HepG2 (cell line): ENCODE data around the gene RBM34. TPM values are rescaled to one million over a fixed set of nuclear protein-coding genes. Genes with fewer than 3 reads are reported as not detected.

Experiments
- ATAC-seq: fragments of 200-7000 bp; cut with Tn5 transposase; 3 replicates; pipeline ENCODE4 v1.9.1; 2020; ENCODE audit warnings: mild to moderate bottlenecking, moderate library complexity
- BruUV-seq: library from RNA; stranded (reverse); fragments of 400-500 nt; replicated peaks from 2 replicates; lab custom pipeline; 2021; lab: Mats Ljungman, UMichigan
- CTCF ChIA-PET: fragments of 300-600 bp; formaldehyde crosslinking; extraction: SDS; loops from one replicate; lab custom pipeline; 2021; ENCODE audit warnings: low total read pairs, inconsistent platforms, low intra/inter-chr PET ratio; lab: Yijun Ruan, JAX
- POLR2A ChIA-PET: fragments of 350-600 bp; sonication (Branson Sonifier 250); formaldehyde crosslinking; loops from one replicate; lab custom pipeline; 2020; ENCODE audit warnings: antibody characterized with exemption, inconsistent platforms; lab: Yijun Ruan, JAX
- DNase-seq: peaks from one replicate; pipeline ENCODE4 v3.0.0-alpha.2; 2015; ENCODE audit warnings: low spot score
- FAIRE-seq: peaks from 3 replicates; lab custom pipeline; 2011; peaks lifted over from hg19 to GRCh38; lab: Jason Lieb, UNC
- H2AFZ ChIP-seq: one replicate; pipeline ENCODE4 v1.6.1; 2011; ENCODE audit warnings: low read length, inconsistent platforms
- H3K27ac ChIP-seq: fragments of 300-600 bp; 3 replicates; pipeline ENCODE4 v1.8.0; 2011; ENCODE audit warnings: mixed run types, mild to moderate bottlenecking, mixed read lengths, low read length, inconsistent platforms; ENCODE audit not compliant: insufficient read depth; ENCODE audit errors: extremely low read length
- H3K27me3 ChIP-seq, 2 experiments: fragments of 200-600 bp in 1 of 2; 2 replicates in 1 of 2; 3 replicates in 1 of 2; pipeline versions ENCODE4 v1.6.0 to v1.8.0; 2011; ENCODE audit warnings: low read length in 2 of 2, mild to moderate bottlenecking in 2 of 2, moderate library complexity in 2 of 2, inconsistent platforms in 1 of 2; ENCODE audit not compliant: insufficient read depth in 2 of 2, control insufficient read depth in 1 of 2
- H3K36me3 ChIP-seq, 2 experiments: fragments of 200-600 bp in 1 of 2; replicated peaks in 1 of 2; 2 replicates in 1 of 2; 3 replicates in 1 of 2; pipeline versions ENCODE4 v1.5.1 to v1.8.0; 2011; ENCODE audit warnings: low read length in 2 of 2, inconsistent platforms in 1 of 2; ENCODE audit not compliant: insufficient read depth in 2 of 2, control insufficient read depth in 1 of 2
- H3K4me1 ChIP-seq: 2 replicates; pipeline ENCODE4 v1.5.1; 2012; ENCODE audit warnings: low read length, inconsistent platforms; ENCODE audit not compliant: insufficient read depth
- H3K4me2 ChIP-seq: 2 replicates; pipeline ENCODE4 v1.6.0; 2011; ENCODE audit warnings: low read depth, low read length, inconsistent platforms
- H3K4me3 ChIP-seq, 3 experiments: fragments of 200-600 bp in 1 of 3; sonication (generic), shearing (Covaris generic) in 1 of 3; replicated peaks in 1 of 3; 2 replicates each; pipeline ENCODE4 v1.5.1; 2011 to 2016; ENCODE audit warnings: low read length in 3 of 3, inconsistent platforms in 2 of 3, low read depth in 2 of 3, mild to moderate bottlenecking in 2 of 3, control low read depth in 1 of 3, mixed read lengths in 1 of 3; ENCODE audit not compliant: insufficient read depth in 1 of 3
- H3K79me2 ChIP-seq: one replicate; pipeline ENCODE4 v1.6.1; 2011; ENCODE audit warnings: low read length, inconsistent platforms; ENCODE audit not compliant: insufficient read depth
- H3K9ac ChIP-seq: 2 replicates; pipeline ENCODE4 v1.6.0; 2011; ENCODE audit warnings: mild to moderate bottlenecking, low read depth, low read length, inconsistent platforms; ENCODE audit not compliant: insufficient read depth
- H3K9me3 ChIP-seq: 2 replicates; pipeline ENCODE4 v1.5.1; 2012; ENCODE audit warnings: mild to moderate bottlenecking, low read length
- H4K20me1 ChIP-seq: 2 replicates; pipeline ENCODE4 v1.6.0; 2011; ENCODE audit warnings: inconsistent platforms, mild to moderate bottlenecking, low read length, moderate library complexity; ENCODE audit not compliant: insufficient read depth
- GTF3A ChIP-seq: sonication (generic); formaldehyde crosslinking; conservative IDR thresholded peaks from 2 replicates; pipeline ENCODE4 v1.4.0; 2020; ENCODE audit warnings: mild to moderate bottlenecking, missing genetic modification reagents
- SNAPC2 ChIP-seq: sonication (generic); formaldehyde crosslinking; IDR thresholded peaks from 2 replicates; pipeline ENCODE4 v1.8.1; 2022; ENCODE audit warnings: mild to moderate bottlenecking, missing genetic modification reagents
- ZBTB21 ChIP-seq: sonication (generic); formaldehyde crosslinking; IDR thresholded peaks from 2 replicates; pipeline ENCODE4 v1.4.0; 2020; ENCODE audit warnings: missing genetic modification reagents
- ZNF496 ChIP-seq: sonication (generic); formaldehyde crosslinking; IDR thresholded peaks from 2 replicates; pipeline ENCODE4 v1.8.1; 2023; ENCODE audit warnings: mild to moderate bottlenecking, moderate library complexity, missing genetic modification reagents; ENCODE audit not compliant: insufficient replicate concordance
- ZNF562 ChIP-seq: sonication (generic); formaldehyde crosslinking; IDR thresholded peaks from 2 replicates; pipeline ENCODE4 v1.8.0; 2022; ENCODE audit warnings: missing genetic modification reagents, borderline replicate concordance
- ZNF605 ChIP-seq: sonication (generic); formaldehyde crosslinking; IDR thresholded peaks from 2 replicates; pipeline ENCODE4 v1.8.0; 2022; ENCODE audit warnings: mild to moderate bottlenecking, missing genetic modification reagents
- ZNF614 ChIP-seq: IDR thresholded peaks from 2 replicates; pipeline ENCODE4 v1.6.1; 2018; ENCODE audit warnings: missing biosample characterization, missing genetic modification reagents, inconsistent platforms, borderline replicate concordance
- ZNF672 ChIP-seq: sonication (generic); formaldehyde crosslinking; IDR thresholded peaks from 2 replicates; pipeline ENCODE4 v1.8.1; 2022; ENCODE audit warnings: missing genetic modification reagents
- ZNF780A ChIP-seq: sonication (generic); formaldehyde crosslinking; IDR thresholded peaks from 2 replicates; pipeline ENCODE4 v1.8.0; 2022; ENCODE audit warnings: mild to moderate bottlenecking, missing genetic modification reagents, moderate library complexity
- WGBS: methylation state at CpG from one replicate; pipeline ENCODE4 v1.1.6; 2017; ENCODE audit warnings: low lambda C conversion rate; 5-methylcytosine and 5-hydroxymethylcytosine counted together
- in situ Hi-C: cut with HindIII; loops from 2 replicates; pipeline ENCODE4 v1.10.0; 2017; ENCODE audit warnings: low pct_unique_long_range_greater_than_20kb; ENCODE audit not compliant: extremely low pct_ligation_motif_present
- intact Hi-C: fragments of 100-400 bp; cut with micrococcal nuclease; formaldehyde crosslinking; loops from one replicate; pipeline ENCODE4 v1.10.0; 2022; ENCODE audit not compliant: unreplicated experiment
- polyA plus RNA-seq, 8 experiments: library from polyadenylated mRNA; depleted of rRNA in 3 of 8; stranded (reverse) in 7 of 8; unstranded in 1 of 8; fragments of >200 nt; fragmentation: Illumina TruSeq in 4 of 8; extraction: Trizol in 4 of 8; gene quantifications; 2 replicates each; pipeline versions ENCODE4 v1.2.1 to v1.2.3, GENCODE V29; 2011 to 2016; ENCODE audit warnings: low read depth in 4 of 8, missing spikeins in 1 of 8, mixed read lengths in 1 of 8; ENCODE audit not compliant: insufficient read depth in 1 of 8
- total RNA-seq, 5 experiments: library from RNA; depleted of rRNA; stranded (reverse); fragments of >200 nt; fragmentation: Illumina TruSeq; extraction: Trizol; gene quantifications; 2 replicates each; pipeline ENCODE4 v1.2.3, GENCODE V29; 2016; ENCODE audit warnings: low read depth in 1 of 5
- TF ChIP-seq, protein P1 (sequence below): sonication (generic); formaldehyde crosslinking; IDR thresholded peaks from 2 replicates; pipeline ENCODE4 v1.8.0; 2022; ENCODE audit warnings: low read depth, missing genetic modification reagents
- TF ChIP-seq, protein P2 (sequence below): sonication (generic); formaldehyde crosslinking; IDR thresholded peaks from 2 replicates; pipeline ENCODE4 v1.4.0; 2020; ENCODE audit warnings: missing genetic modification reagents
- TF ChIP-seq, protein P3 (sequence below): sonication (generic); formaldehyde crosslinking; IDR thresholded peaks from 2 replicates; pipeline ENCODE4 v1.4.0; 2020; ENCODE audit warnings: missing genetic modification reagents, borderline replicate concordance
- TF ChIP-seq, protein P4 (sequence below): sonication (generic); formaldehyde crosslinking; IDR thresholded peaks from 2 replicates; pipeline ENCODE4 v1.8.0; 2022; ENCODE audit warnings: missing genetic modification reagents, low read depth, mild to moderate bottlenecking, borderline replicate concordance
- TF ChIP-seq, protein P5 (sequence below): sonication (generic); formaldehyde crosslinking; IDR thresholded peaks from 2 replicates; pipeline ENCODE4 v1.5.0; 2020; ENCODE audit warnings: missing genetic modification reagents
- TF ChIP-seq, protein P6 (sequence below): IDR thresholded peaks from 2 replicates; pipeline ENCODE4 v1.6.1; 2012; ENCODE audit warnings: low read length, improper control_type of control experiment

Gene RBM34
- total and polyA plus RNA-seq, 2 of the 13 experiments (the other 11 are each of a cell fraction or from before 2014, with no cell fraction given): 34.7 to 73.0 TPM

DNA sequence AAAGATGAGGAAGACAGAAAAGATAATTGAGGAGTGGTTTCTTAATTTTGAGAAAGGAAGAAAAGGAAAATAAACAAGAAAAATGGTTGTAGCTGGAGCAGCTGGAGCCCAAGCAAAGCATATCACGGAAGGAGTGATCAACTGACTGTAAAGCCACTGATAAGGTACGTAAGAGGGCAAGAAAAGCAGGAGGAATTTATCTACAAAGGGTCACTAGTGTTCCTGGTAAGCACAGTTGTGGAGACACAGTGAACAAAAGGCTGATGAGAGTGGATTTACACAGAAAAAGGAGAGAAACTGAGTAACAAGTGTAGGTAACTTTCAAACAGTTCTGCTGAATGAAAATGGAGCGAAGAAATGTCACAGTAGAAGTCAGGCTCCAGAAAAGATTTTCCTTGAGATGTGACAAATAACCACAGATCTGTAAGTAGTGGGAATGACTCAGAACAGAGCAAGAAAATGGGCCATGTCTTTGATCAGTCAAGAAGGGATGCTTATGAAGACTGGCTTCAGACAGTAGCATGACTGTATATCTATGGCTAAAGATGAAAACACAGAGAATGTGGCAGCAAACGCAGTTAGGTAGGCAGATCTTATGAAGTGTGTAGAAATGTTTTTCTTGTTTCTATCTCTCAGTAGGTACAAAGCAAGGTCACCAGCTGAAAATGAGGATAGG, 45.6 kb upstream of the RBM34 start:
- ChIA-PET CTCF (no interaction called here), POLR2A (no interaction called here)
- no peak overlapping the region for H3K4me2 ChIP-seq
- no peaks in the 10 kb centered on the region for H3K27me3 ChIP-seq
- intact Hi-C loops: no loop called here
- no peaks in the 10 kb centered on the region for H3K79me2 ChIP-seq
- no peak for FAIRE-seq
- no peaks in the 10 kb centered on the region for H3K9me3 ChIP-seq
- no peak overlapping the region for H3K4me3 ChIP-seq
- in situ Hi-C loops: no loop called here
- no peak overlapping the region for H3K27ac ChIP-seq
- peaks cover 0 to 13% of the 10 kb centered on the region in 2 experiments; a peak in 2 of 5 replicates for H3K36me3 ChIP-seq
- DNase-seq: no peak
- no peaks in the 10 kb centered on the region for H3K4me1 ChIP-seq
- no peaks in the 10 kb centered on the region for H4K20me1 ChIP-seq
- peak; percentile 29; the same call in 1 of the 3 replicates for ATAC-seq
- H3K9ac ChIP-seq: no peak overlapping the region
- BruUV-seq: no TSS peak
- 97% methylated on average over 4 of the region's 4 CpGs for WGBS
- H2AFZ ChIP-seq: no peak overlapping the region
- TF ChIP-seq, protein P1, sequence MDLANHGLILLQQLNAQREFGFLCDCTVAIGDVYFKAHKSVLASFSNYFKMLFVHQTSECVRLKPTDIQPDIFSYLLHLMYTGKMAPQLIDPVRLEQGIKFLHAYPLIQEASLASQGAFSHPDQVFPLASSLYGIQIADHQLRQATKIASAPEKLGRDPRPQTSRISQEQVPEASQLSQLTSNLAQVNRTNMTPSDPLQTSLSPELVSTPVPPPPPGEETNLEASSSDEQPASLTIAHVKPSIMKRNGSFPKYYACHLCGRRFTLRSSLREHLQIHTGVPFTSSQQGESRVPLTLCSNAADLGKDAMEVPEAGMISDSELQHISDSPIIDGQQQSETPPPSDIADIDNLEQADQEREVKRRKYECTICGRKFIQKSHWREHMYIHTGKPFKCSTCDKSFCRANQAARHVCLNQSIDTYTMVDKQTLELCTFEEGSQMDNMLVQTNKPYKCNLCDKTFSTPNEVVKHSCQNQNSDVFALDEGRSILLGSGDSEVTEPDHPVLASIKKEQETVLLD (CRISPR knock-in tag): no peak
- TF ChIP-seq, protein P2, sequence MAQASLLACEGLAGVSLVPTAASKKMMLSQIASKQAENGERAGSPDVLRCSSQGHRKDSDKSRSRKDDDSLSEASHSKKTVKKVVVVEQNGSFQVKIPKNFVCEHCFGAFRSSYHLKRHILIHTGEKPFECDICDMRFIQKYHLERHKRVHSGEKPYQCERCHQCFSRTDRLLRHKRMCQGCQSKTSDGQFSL: no peak
- TF ChIP-seq, protein P3, sequence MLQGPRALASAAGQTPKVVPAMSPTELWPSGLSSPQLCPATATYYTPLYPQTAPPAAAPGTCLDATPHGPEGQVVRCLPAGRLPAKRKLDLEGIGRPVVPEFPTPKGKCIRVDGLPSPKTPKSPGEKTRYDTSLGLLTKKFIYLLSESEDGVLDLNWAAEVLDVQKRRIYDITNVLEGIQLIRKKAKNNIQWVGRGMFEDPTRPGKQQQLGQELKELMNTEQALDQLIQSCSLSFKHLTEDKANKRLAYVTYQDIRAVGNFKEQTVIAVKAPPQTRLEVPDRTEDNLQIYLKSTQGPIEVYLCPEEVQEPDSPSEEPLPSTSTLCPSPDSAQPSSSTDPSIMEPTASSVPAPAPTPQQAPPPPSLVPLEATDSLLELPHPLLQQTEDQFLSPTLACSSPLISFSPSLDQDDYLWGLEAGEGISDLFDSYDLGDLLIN (CRISPR knock-in tag): no peak
- TF ChIP-seq SNAPC2: no peak
- no peak for TF ChIP-seq ZNF562 (CRISPR knock-in tag)
- TF ChIP-seq, protein P4, sequence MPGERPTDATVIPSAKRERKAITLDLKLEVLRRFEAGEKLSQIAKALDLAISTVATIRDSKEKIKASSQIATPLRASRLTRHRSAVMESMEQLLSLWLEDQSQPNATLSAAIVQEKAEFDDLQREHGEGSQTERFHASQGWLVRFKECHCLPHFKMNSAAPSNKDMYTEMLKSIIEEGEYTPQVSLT (CRISPR knock-in tag): no peak
- TF ChIP-seq ZNF496: no peak
- TF ChIP-seq ZBTB21 (CRISPR knock-in tag): no peak
- TF ChIP-seq ZNF614 (CRISPR knock-in tag): no peak
- TF ChIP-seq, protein P5, sequence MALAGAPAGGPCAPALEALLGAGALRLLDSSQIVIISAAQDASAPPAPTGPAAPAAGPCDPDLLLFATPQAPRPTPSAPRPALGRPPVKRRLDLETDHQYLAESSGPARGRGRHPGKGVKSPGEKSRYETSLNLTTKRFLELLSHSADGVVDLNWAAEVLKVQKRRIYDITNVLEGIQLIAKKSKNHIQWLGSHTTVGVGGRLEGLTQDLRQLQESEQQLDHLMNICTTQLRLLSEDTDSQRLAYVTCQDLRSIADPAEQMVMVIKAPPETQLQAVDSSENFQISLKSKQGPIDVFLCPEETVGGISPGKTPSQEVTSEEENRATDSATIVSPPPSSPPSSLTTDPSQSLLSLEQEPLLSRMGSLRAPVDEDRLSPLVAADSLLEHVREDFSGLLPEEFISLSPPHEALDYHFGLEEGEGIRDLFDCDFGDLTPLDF: no peak
- TF ChIP-seq ZNF605: no peak
- no peak for TF ChIP-seq ZNF672
- TF ChIP-seq ZNF780A: no peak
- TF ChIP-seq, protein P6, sequence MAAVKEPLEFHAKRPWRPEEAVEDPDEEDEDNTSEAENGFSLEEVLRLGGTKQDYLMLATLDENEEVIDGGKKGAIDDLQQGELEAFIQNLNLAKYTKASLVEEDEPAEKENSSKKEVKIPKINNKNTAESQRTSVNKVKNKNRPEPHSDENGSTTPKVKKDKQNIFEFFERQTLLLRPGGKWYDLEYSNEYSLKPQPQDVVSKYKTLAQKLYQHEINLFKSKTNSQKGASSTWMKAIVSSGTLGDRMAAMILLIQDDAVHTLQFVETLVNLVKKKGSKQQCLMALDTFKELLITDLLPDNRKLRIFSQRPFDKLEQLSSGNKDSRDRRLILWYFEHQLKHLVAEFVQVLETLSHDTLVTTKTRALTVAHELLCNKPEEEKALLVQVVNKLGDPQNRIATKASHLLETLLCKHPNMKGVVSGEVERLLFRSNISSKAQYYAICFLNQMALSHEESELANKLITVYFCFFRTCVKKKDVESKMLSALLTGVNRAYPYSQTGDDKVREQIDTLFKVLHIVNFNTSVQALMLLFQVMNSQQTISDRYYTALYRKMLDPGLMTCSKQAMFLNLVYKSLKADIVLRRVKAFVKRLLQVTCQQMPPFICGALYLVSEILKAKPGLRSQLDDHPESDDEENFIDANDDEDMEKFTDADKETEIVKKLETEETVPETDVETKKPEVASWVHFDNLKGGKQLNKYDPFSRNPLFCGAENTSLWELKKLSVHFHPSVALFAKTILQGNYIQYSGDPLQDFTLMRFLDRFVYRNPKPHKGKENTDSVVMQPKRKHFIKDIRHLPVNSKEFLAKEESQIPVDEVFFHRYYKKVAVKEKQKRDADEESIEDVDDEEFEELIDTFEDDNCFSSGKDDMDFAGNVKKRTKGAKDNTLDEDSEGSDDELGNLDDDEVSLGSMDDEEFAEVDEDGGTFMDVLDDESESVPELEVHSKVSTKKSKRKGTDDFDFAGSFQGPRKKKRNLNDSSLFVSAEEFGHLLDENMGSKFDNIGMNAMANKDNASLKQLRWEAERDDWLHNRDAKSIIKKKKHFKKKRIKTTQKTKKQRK: no peak
- TF ChIP-seq GTF3A: no peak
